ENCODE results near the gene CHEK2.

- TF ChIP-seq GATA2 (IDR thresholded peaks at IDR 0.05; ENCODE audit: low read depth, low read length): no peak
- no peak for TF ChIP-seq GATA3 (IDR thresholded peaks at IDR 0.05; ENCODE audit: low read depth, low read length)
Measured at GRCh38 chr22:28728002-28728401, 13.6 kb downstream of the CHEK2 start.

Data from SH-SY5Y (cell line).